IMR-90 (cell line): ENCODE data around the gene CDH13. TPM values are rescaled to one million over a fixed set of nuclear protein-coding genes. Genes with fewer than 3 reads are reported as not detected.

Source experiments
- ATAC-seq: fragments of 200-7000 bp; cut with Tn5 transposase; 2 replicates; pipeline ENCODE4 v1.9.1; 2020; ENCODE audit warnings: low read depth, mild to moderate bottlenecking, moderate library complexity
- BruUV-seq: library from RNA; stranded (reverse); fragments of 400-500 nt; replicated peaks from 2 replicates; lab custom pipeline; 2021; lab: Mats Ljungman, UMichigan
- CTCF ChIA-PET: fragments of 300-600 bp; formaldehyde crosslinking; extraction: SDS; loops from one replicate; lab custom pipeline; 2021; ENCODE audit warnings: antibody characterized with exemption; lab: Yijun Ruan, JAX
- POLR2A ChIA-PET: fragments of 300-600 bp; sonication (Branson Sonifier 250); formaldehyde crosslinking; loops from one replicate; lab custom pipeline; 2022; ENCODE audit warnings: antibody characterized with exemption; ENCODE audit not compliant: unreplicated experiment; lab: Charles Lee
- DNase-seq: peaks from one replicate; pipeline ENCODE4 v3.0.0; 2013
- H2AFZ ChIP-seq: replicated peaks from 2 replicates; pipeline ENCODE3; 2013; ENCODE audit warnings: low read length, mild to moderate bottlenecking; ENCODE audit not compliant: poor library complexity
- H2AK5ac ChIP-seq: 2 replicates; pipeline ENCODE4 v1.6.1; 2013; ENCODE audit warnings: low read depth, low read length, inconsistent platforms
- H2AK9ac ChIP-seq: replicated peaks from 2 replicates; pipeline ENCODE3; 2013; ENCODE audit warnings: mild to moderate bottlenecking, low read depth, low read length, moderate library complexity; ENCODE audit not compliant: poor library complexity
- H2BK120ac ChIP-seq: 2 replicates; pipeline ENCODE4 v1.6.1; 2013; ENCODE audit warnings: low read depth, low read length, inconsistent platforms
- H2BK15ac ChIP-seq: 3 replicates; pipeline ENCODE4 v1.6.1; 2013; ENCODE audit warnings: low read depth, low read length, inconsistent platforms
- H2BK20ac ChIP-seq: 2 replicates; pipeline ENCODE4 v1.6.1; 2013; ENCODE audit warnings: low read depth, mild to moderate bottlenecking, inconsistent platforms, low read length, moderate library complexity
- H2BK5ac ChIP-seq: 2 replicates; pipeline ENCODE4 v1.6.1; 2013; ENCODE audit warnings: mild to moderate bottlenecking, low read depth, low read length, inconsistent platforms; ENCODE audit not compliant: poor library complexity, severe bottlenecking
- H3K14ac ChIP-seq: replicated peaks from 2 replicates; pipeline ENCODE4 v1.6.1; 2013; ENCODE audit warnings: low read depth, low read length, inconsistent platforms
- H3K18ac ChIP-seq: 2 replicates; pipeline ENCODE4 v1.6.1; 2013; ENCODE audit warnings: low read depth, low read length, control low read depth
- H3K23ac ChIP-seq: 2 replicates; pipeline ENCODE4 v1.6.1; 2013; ENCODE audit warnings: low read depth, low read length, inconsistent platforms
- H3K27ac ChIP-seq: 2 replicates; pipeline ENCODE4 v1.5.1; 2013; ENCODE audit warnings: mild to moderate bottlenecking, control low read depth, low read length; ENCODE audit not compliant: insufficient read depth
- H3K27me3 ChIP-seq: 2 replicates; pipeline ENCODE4 v1.6.1; 2013; ENCODE audit warnings: low read length; ENCODE audit not compliant: control insufficient read depth, insufficient read depth
- H3K36me3 ChIP-seq: 2 replicates; pipeline ENCODE4 v1.6.1; 2013; ENCODE audit warnings: low read length, mixed read lengths; ENCODE audit not compliant: control insufficient read depth, insufficient read depth
- H3K4ac ChIP-seq: 2 replicates; pipeline ENCODE4 v1.6.1; 2013; ENCODE audit warnings: low read depth, low read length, inconsistent platforms
- H3K4me1 ChIP-seq: 2 replicates; pipeline ENCODE4 v1.6.1; 2013; ENCODE audit warnings: low read length, mixed read lengths; ENCODE audit not compliant: control insufficient read depth, insufficient read depth
- H3K4me2 ChIP-seq: 2 replicates; pipeline ENCODE4 v1.6.1; 2013; ENCODE audit warnings: low read depth, mild to moderate bottlenecking, control low read depth, low read length, moderate library complexity
- H3K4me3 ChIP-seq: 2 replicates; pipeline ENCODE4 v1.5.1; 2013; ENCODE audit warnings: low read depth, mild to moderate bottlenecking, control low read depth, low read length, moderate library complexity; ENCODE audit not compliant: insufficient read depth
- H3K56ac ChIP-seq: 2 replicates; pipeline ENCODE4 v1.6.1; 2013; ENCODE audit warnings: low read length, inconsistent platforms; ENCODE audit not compliant: insufficient read depth; ENCODE audit errors: extremely low read depth
- H3K79me1 ChIP-seq, 2 experiments: 2 replicates each; pipeline ENCODE4 v1.6.1; 2013; ENCODE audit warnings: low read length in 2 of 2, inconsistent platforms in 1 of 2, low read depth in 1 of 2
- H3K9ac ChIP-seq: 2 replicates; pipeline ENCODE4 v1.6.1; 2013; ENCODE audit warnings: low read depth, low read length, control low read depth
- H3K9me1 ChIP-seq: 2 replicates; pipeline ENCODE4 v1.6.1; 2013; ENCODE audit warnings: low read length, inconsistent platforms; ENCODE audit not compliant: insufficient read depth
- H3K9me3 ChIP-seq: 2 replicates; pipeline ENCODE4 v1.6.1; 2013; ENCODE audit warnings: low read length; ENCODE audit not compliant: control insufficient read depth, insufficient read depth
- H4K20me1 ChIP-seq: 2 replicates; pipeline ENCODE4 v1.6.1; 2013; ENCODE audit warnings: low read length, inconsistent platforms; ENCODE audit not compliant: insufficient read depth
- H4K5ac ChIP-seq: 2 replicates; pipeline ENCODE4 v1.6.1; 2013; ENCODE audit warnings: mild to moderate bottlenecking, low read depth, low read length, control low read depth
- H4K8ac ChIP-seq, 2 experiments: 2 replicates each; pipeline ENCODE4 v1.6.1; 2013; ENCODE audit warnings: low read depth in 2 of 2, low read length in 2 of 2, control low read depth in 1 of 2, inconsistent platforms in 1 of 2
- H4K91ac ChIP-seq: 2 replicates; pipeline ENCODE4 v1.6.1; 2013; ENCODE audit warnings: low read depth, low read length, inconsistent platforms; ENCODE audit not compliant: insufficient read depth
- MAFK ChIP-seq: IDR thresholded peaks from 2 replicates; pipeline ENCODE4 v1.6.1; 2012; ENCODE audit warnings: low read depth, low read length, improper control_type of control experiment
- MXI1 ChIP-seq: IDR thresholded peaks from 2 replicates; pipeline ENCODE4 v1.6.1; 2012; ENCODE audit warnings: low read depth, mild to moderate bottlenecking, low read length, moderate library complexity, borderline replicate concordance
- RAD21 ChIP-seq: IDR thresholded peaks from 2 replicates; pipeline ENCODE4 v1.6.1; 2012; ENCODE audit warnings: low read length, improper control_type of control experiment
- RFX5 ChIP-seq: IDR thresholded peaks from 2 replicates; pipeline ENCODE4 v1.8.0; 2012; ENCODE audit warnings: low read depth, mild to moderate bottlenecking, low read length, moderate library complexity
- WGBS, 2 experiments: methylation state at CpG; one replicate each; pipeline versions ENCODE4 v1.1.5 to v1.1.7; 2013; ENCODE audit warnings: missing lambda C conversion rate in 2 of 2; ENCODE audit not compliant: insufficient read length in 1 of 2; ENCODE audit errors: extremely low coverage in 2 of 2; 5-methylcytosine and 5-hydroxymethylcytosine counted together
- dilution Hi-C: fragments of 300-500 bp; cut with HindIII; formaldehyde crosslinking; loops from one replicate; pipeline ENCODE4 v1.14.3; 2018; ENCODE audit warnings: low sequenced_read_pairs; ENCODE audit not compliant: unreplicated experiment
- in situ Hi-C: fragments of 300-500 bp; cut with MboI; formaldehyde crosslinking; loops from 3 replicates; pipeline ENCODE4 v1.14.3; 2019; ENCODE audit warnings: low sequenced_read_pairs, inconsistent platforms, mixed read lengths
- intact Hi-C: fragments of 100-400 bp; cut with micrococcal nuclease; formaldehyde crosslinking; loops from 2 replicates; pipeline ENCODE4 v1.10.0; 2022
- polyA plus RNA-seq, 3 experiments: library from polyadenylated mRNA; depleted of rRNA; stranded (reverse); fragments of >200 nt; gene quantifications; 2 replicates each; pipeline ENCODE4 v1.2.3, GENCODE V29; 2012; ENCODE audit warnings: low replicate concordance in 1 of 3
- total RNA-seq: library from RNA; depleted of rRNA; stranded (reverse); fragments of >200 nt; gene quantifications from 2 replicates; pipeline ENCODE4 v1.2.3, GENCODE V29; 2012
- TF ChIP-seq, protein P1 (sequence below): fragments of 150-350 bp; IDR thresholded peaks from 2 replicates; pipeline ENCODE4 v1.6.1; 2017; ENCODE audit warnings: mild to moderate bottlenecking, antibody characterized with exemption, low read length, low read depth

CDH13 gene
- total and polyA plus RNA-seq, 2 of the 4 experiments (the other 2 are of a cell fraction) = 61.6 to 74.7 TPM

GRCh38 chr16:82886146-82886545 lies 259.4 kb downstream of the CDH13 start:
- no peak overlapping the region for H3K4me3 ChIP-seq
- no peak overlapping the region for H2AK9ac ChIP-seq
- H4K20me1 ChIP-seq = peaks cover 8% of the 10 kb centered on the region; the same call in 1 of the 2 replicates
- H3K4ac ChIP-seq = no peak overlapping the region
- H3K9me3 ChIP-seq = no peaks in the 10 kb centered on the region
- no peak overlapping the region for H2AFZ ChIP-seq
- no peak overlapping the region for H2BK20ac ChIP-seq
- H2BK120ac ChIP-seq = no peak overlapping the region
- in situ Hi-C loops (no loop called here), intact Hi-C loops (loop anchor here (5.0 to 10.0 kb wide), 2 partner anchors 254 to 329 kb away; no protein-coding TSS in a partner anchor), dilution Hi-C loops (no loop called here)
- no peak overlapping the region for H3K27ac ChIP-seq
- no peak overlapping the region for H4K5ac ChIP-seq
- H3K23ac ChIP-seq = no peak overlapping the region
- no peak for TF ChIP-seq MAFK
- TF ChIP-seq RAD21 = no peak
- TF ChIP-seq RFX5 = no peak
- TF ChIP-seq MXI1 = no peak
- TF ChIP-seq, protein P1, sequence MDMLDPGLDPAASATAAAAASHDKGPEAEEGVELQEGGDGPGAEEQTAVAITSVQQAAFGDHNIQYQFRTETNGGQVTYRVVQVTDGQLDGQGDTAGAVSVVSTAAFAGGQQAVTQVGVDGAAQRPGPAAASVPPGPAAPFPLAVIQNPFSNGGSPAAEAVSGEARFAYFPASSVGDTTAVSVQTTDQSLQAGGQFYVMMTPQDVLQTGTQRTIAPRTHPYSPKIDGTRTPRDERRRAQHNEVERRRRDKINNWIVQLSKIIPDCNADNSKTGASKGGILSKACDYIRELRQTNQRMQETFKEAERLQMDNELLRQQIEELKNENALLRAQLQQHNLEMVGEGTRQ = no peak
- no peak overlapping the region for H3K14ac ChIP-seq
- CTCF ChIA-PET = no interaction called here
- no peak overlapping the region for H2AK5ac ChIP-seq
- BruUV-seq = no TSS peak
- no peak overlapping the region for H4K91ac ChIP-seq
- DNase-seq (peak; percentile 43), ATAC-seq (no peak)
- POLR2A ChIA-PET = no interaction called here
- H3K18ac ChIP-seq = no peak overlapping the region
- no CpG with 5 or more reads among the region's 2 CpGs for WGBS, 2 experiments
- peaks cover 5% of the 10 kb centered on the region for H3K4me1 ChIP-seq
- no peaks in the 10 kb centered on the region for H3K36me3 ChIP-seq
- H2BK15ac ChIP-seq = no peak overlapping the region
- peaks cover 0 to 14% of the 10 kb centered on the region in 2 experiments; a peak in 3 of 4 replicates for H3K79me1 ChIP-seq
- H3K56ac ChIP-seq = no peak overlapping the region
- no peaks in the 10 kb centered on the region for H3K9me1 ChIP-seq
- no peak overlapping the region for H2BK5ac ChIP-seq
- no peak overlapping the region for H3K9ac ChIP-seq
- H4K8ac ChIP-seq = no peak overlapping the region
- no peaks in the 10 kb centered on the region for H3K27me3 ChIP-seq
- no peak overlapping the region for H3K4me2 ChIP-seq
